ENCODE measurements around the gene LRRC53. TPM values are rescaled to one million over a fixed set of nuclear protein-coding genes. Genes with fewer than 3 reads are reported as not detected.
A peak's percentile ranks its signal among the peaks of the same experiment; 100 is the strongest.

LRRC53 gene
- total RNA-seq, 1 experiment from 2014 or later = not detected

GRCh38 chr1:74463333-74463988 lies 49.0 kb downstream of the LRRC53 start:
- Histone ChIP-seq H3K36me3 (ENCODE audit: insufficient read depth, low read length, poor library complexity, severe bottlenecking) (no peaks in the 10 kb centered on the region), H3K4me1 (ENCODE audit: insufficient read depth, low read length, poor library complexity, severe bottlenecking) (no peaks in the 10 kb centered on the region), H3K4me3 (ENCODE audit: low read depth, low read length, poor library complexity, severe bottlenecking) (no peak overlapping the region), H3K27me3 (replicated peaks; ENCODE audit: insufficient read depth, low read depth, low read length, poor library complexity) (no peaks in the 10 kb centered on the region), H3K27ac (ENCODE audit: low read depth, low read length, poor library complexity, severe bottlenecking) (no peak overlapping the region), H3K9me3 (ENCODE audit: low read depth, low read length, poor library complexity, severe bottlenecking) (no peaks in the 10 kb centered on the region)
- intact Hi-C loops (cut with micrococcal nuclease; ENCODE audit: unreplicated experiment) = no loop called here
- DNase-seq (ENCODE audit: low spot score) = peak; percentile 4
- POLR2A ChIA-PET (ENCODE audit: low non-redundant PET) = no interaction called here
- CTCF ChIA-PET = no interaction called here
- TF ChIP-seq EZH2 (IDR thresholded peaks at IDR 0.05; ENCODE audit: borderline replicate concordance, low read depth, low read length, poor library complexity, severe bottlenecking) = no peak
- no peak for TF ChIP-seq CTCF (conservative IDR thresholded peaks at IDR 0.05; ENCODE audit: low read depth, low read length)
- BruUV-seq (replicated peaks) = no TSS peak

- ChIA-PET CTCF (no interaction called here), POLR2A (ENCODE audit: low non-redundant PET) (no interaction called here)
- H3K36me3 ChIP-seq (ENCODE audit: insufficient read depth, low read length, poor library complexity, severe bottlenecking) = no peaks in the 10 kb centered on the region
- no peaks in the 10 kb centered on the region for H3K27me3 ChIP-seq (replicated peaks; ENCODE audit: insufficient read depth, low read depth, low read length, poor library complexity)
- intact Hi-C loops (cut with micrococcal nuclease; ENCODE audit: unreplicated experiment) = no loop called here
- no peak overlapping the region for H3K4me3 ChIP-seq (ENCODE audit: low read depth, low read length, poor library complexity, severe bottlenecking)
- no TSS peak for BruUV-seq (replicated peaks)
- TF ChIP-seq EZH2 (IDR thresholded peaks at IDR 0.05; ENCODE audit: borderline replicate concordance, low read depth, low read length, poor library complexity, severe bottlenecking) (no peak), CTCF (conservative IDR thresholded peaks at IDR 0.05; ENCODE audit: low read depth, low read length) (no peak)
- no peaks in the 10 kb centered on the region for H3K9me3 ChIP-seq (ENCODE audit: low read depth, low read length, poor library complexity, severe bottlenecking)
- no peak for DNase-seq (ENCODE audit: low spot score)
- no peaks in the 10 kb centered on the region for H3K4me1 ChIP-seq (ENCODE audit: insufficient read depth, low read length, poor library complexity, severe bottlenecking)
- H3K27ac ChIP-seq (ENCODE audit: low read depth, low read length, poor library complexity, severe bottlenecking) = no peak overlapping the region
Measured at GRCh38 chr1:74457253-74457652, 55.2 kb downstream of the LRRC53 start.

- Histone ChIP-seq H3K4me1 (ENCODE audit: insufficient read depth, low read length, poor library complexity, severe bottlenecking) (no peaks in the 10 kb centered on the region), H3K36me3 (ENCODE audit: insufficient read depth, low read length, poor library complexity, severe bottlenecking) (no peaks in the 10 kb centered on the region), H3K4me3 (ENCODE audit: low read depth, low read length, poor library complexity, severe bottlenecking) (no peak overlapping the region), H3K27me3 (replicated peaks; ENCODE audit: insufficient read depth, low read depth, low read length, poor library complexity) (no peaks in the 10 kb centered on the region), H3K27ac (ENCODE audit: low read depth, low read length, poor library complexity, severe bottlenecking) (no peak overlapping the region), H3K9me3 (ENCODE audit: low read depth, low read length, poor library complexity, severe bottlenecking) (no peaks in the 10 kb centered on the region)
- intact Hi-C loops (cut with micrococcal nuclease; ENCODE audit: unreplicated experiment) = no loop called here
- ChIA-PET POLR2A (ENCODE audit: low non-redundant PET) (no interaction called here), CTCF (no interaction called here)
- TF ChIP-seq EZH2 (IDR thresholded peaks at IDR 0.05; ENCODE audit: borderline replicate concordance, low read depth, low read length, poor library complexity, severe bottlenecking) = no peak
- no peak for TF ChIP-seq CTCF (conservative IDR thresholded peaks at IDR 0.05; ENCODE audit: low read depth, low read length)
- DNase-seq (ENCODE audit: low spot score) = no peak
- no TSS peak for BruUV-seq (replicated peaks)
Measured at GRCh38 chr1:74455390-74455789, 57.0 kb downstream of the LRRC53 start.
